ENCODE measurements around the gene IGF1.

Gene IGF1

DNA sequence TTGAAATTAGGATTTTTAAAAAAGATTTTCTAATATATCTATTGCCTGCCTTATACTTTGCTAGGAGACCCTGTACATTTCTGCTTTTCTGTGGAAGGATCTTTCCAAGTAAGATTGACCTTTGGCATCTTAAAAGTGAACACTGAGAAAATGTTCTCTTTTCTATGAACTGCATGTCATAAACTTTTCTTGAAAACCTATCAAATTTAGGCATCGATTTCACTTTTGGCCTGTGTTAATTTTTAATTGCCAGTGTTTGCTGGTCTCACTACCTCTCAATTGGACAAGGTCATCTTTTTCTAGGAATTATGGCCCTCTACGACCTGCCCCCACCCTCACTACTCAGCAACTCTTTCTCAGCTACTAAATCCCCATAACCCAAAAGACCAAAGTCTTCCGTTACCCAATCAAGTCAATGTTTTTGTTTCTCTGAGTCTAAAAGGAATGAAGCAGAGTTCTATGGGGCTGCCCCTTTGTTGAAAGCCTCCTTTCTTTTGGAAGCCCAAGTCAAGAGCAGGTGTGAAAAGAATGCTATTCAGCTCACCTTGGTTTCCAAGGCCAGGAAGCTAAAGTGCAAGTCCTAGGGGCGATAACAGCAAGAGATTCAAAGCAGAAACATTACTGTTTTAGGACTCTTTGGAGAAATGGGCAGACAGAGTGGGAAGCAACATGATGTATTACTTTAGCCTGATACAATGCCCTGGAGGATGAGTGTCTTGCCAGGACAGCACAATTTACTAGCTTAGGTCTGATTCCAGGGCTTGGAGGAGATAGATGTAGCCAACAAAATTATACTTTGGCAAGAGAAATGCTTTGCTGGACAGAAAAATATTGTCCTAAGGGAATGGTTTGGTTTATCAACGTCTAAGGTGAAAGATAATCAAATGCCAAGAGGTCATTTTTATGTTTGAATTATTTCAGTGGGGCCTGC, 55.0 kb downstream of the IGF1 start:
- no peak for DNase-seq

DNA sequence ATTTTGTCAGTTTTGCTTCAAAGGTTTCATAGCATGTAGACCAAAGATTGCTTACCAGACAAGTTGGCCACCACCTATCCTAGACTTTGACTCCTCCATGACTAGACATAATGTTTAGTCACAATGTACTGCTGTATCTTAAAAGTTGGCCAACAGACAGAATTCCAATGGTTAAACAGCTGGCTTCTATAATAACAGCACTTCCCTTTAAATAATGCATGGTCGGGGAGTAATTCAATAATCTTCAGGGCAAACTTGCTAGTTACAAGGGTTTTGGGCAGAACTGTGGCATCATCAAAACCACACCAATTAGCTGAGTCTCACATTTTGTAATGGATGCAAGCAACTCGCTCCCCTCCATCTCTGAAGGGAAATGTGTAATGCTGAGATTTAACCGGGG, 56.9 kb downstream of the IGF1 start:
- DNase-seq, result no peak

DNA sequence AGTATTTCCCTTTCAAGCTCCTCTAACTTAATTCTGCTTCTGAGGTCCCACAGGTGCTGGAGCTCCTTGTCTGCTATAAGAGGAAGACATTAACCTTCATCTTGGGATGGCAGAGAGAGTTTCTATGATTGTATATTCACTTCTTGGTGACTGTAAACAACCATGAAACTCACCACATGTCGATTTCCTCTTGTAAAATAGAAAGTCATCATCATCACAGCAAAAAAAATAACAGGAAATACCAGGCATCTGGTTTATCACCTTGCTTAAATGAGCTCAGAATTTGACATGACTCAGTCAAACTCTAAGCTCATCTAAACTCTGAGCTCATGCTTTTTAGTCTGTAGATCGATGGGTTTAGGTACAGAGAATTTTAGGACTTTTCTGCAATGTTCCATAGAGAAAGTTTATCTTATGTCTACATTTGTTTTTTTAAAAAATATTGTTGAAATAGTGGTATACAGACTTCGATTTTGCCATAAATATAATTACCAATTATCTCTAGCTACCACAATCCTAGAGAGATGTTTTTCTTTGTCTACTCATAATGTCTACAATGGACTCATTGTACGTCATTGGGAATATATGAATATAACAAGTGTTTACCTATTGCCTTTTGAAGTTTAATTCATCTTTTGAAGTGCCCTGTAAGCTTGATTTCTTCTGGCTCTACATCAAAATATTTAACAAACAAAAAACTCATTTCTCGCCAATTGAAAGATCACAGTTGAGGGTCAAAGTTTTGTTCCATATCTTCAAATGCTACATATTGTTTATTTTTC, 58.4 kb downstream of the IGF1 start:
- DNase-seq, result no peak

- no peak for DNase-seq
These were observed 61.1 kb downstream of the IGF1 start for GRCh38 chr12:102419094-102419764.

DNA sequence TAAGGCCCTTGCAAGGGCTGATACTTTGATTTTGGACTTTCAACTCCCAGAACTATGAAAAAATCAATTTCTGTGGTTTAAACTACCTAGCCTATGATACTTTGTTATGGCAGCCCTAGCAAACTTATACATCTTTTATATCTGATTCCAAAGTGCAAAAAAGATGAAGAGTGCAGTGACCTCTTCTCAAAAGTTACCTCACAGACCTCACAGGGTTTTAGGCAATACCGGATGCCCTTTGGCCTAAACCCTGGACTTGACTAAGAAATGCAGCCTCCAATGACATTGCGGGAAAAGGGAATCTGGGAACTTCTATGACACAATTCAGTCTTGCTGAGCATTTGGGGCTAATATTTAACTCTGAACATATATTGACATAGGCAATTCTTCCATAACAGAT, 63.3 kb downstream of the IGF1 start:
- DNase-seq, result no peak

- no peak for DNase-seq
These were observed 64.8 kb downstream of the IGF1 start for GRCh38 chr12:102415515-102415914.

DNA sequence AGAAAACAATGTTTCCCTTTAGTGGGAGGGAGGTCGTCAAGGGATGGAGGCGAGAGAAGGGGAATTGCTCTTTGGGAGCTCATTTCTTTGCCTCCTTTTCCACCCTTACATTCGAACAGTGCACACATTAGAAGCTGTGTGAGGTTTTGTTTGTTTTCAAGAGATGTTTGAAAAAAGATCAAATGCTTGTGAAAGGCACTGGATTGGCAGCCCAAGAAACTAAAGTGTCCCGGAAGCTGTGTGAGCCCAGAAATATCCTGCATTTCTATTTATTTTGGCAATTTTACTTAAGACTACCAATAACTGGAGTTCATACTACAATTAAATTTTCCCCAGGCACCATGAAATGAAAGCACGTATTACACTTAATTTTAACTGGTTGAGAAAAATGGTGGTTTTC, 67.0 kb downstream of the IGF1 start:
- no peak for DNase-seq

DNA sequence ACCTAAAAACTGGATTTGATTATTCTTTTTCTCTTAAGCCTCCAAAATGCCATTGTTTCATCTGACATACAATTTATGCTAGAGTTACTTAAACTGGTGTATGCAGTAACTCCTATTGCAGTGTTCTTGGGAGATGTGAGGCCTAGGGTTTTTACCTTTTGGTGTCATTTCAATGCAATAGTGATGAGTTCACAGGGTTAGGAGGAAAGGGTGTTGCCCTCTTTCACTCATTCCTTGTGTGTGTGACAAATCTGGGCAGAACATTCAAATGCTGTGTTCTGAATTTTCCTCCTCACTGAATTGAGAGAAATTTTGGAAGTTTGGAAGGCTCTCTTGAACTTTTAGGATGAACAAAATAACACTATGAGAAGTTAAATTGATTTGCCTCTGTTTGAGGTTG, 69.9 kb downstream of the IGF1 start:
- no peak for DNase-seq

DNA sequence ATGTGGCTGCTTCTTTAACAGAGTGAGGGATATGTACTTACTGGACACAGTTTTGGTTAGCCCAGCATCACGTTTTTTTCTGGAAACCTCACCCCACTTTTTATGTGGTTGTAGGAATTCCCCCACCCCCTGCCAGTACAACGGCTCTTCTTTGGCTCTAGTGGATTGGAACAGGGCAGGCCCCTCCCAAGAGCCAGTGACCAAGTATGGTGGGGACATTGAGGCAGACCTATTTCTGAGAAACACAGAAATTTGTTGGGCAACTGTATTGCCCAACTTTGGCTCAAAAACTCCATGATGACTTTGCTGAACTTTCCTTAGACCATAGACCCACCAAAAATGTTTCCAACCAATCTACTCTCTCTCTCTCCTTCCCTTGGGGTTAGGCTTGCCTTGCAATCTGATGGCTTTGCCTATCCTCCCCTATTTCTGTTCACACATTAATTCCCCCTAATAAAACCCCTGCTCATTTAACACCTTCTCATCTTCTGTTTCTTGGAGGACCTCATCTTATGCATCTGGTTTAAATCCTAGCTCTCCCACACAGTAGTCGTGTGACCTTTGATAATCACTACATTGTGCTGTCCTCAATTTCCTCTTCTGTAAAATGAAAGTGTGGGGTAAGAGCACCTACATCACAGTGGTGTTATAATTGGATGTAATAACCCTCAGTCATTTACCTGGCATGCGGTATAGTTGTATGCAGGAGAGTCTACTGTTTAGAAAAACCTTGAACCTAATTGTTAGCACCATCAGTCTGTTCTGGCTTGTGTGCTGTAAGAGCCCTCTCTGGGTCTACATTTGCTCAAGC, 71.7 kb downstream of the IGF1 start:
- DNase-seq, result no peak

DNA sequence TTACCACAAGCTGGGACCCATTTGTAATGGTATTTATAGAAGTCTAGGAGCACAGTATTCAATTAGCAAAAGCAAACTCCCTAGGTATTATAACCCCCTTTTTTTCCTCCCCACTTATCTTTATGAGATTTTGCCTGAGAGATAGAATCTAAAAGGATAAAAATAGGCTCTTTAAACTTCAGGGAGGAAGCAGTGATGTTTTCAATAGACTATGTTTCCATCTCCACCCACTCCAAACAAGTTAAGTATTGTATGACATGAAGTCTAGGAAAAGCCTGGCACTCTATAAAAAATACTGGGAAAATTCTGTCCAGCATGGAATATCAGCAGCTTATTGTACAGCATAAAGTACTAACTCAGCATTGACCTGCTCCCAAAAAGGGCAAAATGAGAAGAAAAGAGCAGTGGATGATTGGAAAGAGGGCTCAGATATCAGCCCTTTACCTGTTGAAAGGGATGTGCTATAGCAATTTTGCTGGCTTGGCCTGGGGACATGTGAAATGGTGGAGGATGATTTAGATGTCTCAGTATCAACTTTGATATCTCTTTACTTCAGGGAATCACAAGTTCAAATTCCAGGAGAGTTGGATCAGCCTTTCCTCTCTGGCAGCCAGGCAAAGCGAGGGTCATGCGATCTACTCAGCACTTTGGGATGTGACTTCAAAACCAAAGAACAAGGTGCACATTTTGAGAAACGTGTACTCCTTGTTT, 72.4 kb downstream of the IGF1 start:
- no peak for DNase-seq

DNA sequence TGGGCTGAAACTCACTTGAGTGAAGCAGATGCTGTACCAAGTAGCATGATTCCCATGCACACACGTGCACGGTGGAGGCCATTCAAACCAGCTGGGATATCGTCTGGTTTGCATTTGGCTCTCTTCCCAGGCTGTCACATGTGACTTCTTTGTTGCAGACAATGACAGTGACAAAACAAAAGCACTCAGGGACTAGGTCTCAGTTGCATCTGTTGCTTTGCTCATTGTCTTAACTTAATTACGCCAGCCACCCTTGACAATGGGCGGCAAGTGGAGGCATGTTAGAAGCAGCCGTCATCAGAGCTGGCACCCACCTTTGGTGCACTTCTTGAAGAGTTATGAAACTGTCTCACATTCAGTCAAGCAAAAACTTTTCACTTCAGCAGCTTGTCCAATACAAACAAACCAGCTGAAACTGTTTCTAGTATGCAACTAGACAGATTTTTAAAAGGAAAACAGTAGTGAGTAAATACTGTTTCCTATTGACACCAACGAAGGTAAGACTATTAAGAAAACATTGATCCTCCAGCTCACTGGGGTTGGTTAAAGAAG, 74.3 kb downstream of the IGF1 start:
- DNase-seq, result peak; percentile 44

GRCh38 chr12:102401087-102401486, 79.3 kb downstream of the IGF1 start:
- no peak for DNase-seq

DNA sequence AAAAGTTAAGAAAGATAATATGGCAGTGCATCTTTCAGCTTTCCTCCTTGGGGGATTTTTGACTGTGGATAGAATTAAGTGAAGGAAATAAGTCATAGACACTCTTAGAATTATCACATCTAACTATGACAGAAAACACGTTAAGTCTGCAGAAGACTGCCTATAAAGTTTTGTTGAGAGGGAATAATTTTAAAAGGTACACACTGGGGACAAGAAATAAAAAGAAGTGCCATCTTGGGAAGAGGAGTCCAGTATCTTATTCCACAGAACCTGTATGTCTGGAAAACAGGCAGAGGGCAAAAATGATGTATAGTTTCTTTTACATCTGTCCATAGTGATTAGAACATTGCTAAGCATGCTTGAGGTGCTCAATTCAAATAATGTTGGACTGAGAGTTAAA, 80.7 kb downstream of the IGF1 start:
- no peak for DNase-seq

DNA sequence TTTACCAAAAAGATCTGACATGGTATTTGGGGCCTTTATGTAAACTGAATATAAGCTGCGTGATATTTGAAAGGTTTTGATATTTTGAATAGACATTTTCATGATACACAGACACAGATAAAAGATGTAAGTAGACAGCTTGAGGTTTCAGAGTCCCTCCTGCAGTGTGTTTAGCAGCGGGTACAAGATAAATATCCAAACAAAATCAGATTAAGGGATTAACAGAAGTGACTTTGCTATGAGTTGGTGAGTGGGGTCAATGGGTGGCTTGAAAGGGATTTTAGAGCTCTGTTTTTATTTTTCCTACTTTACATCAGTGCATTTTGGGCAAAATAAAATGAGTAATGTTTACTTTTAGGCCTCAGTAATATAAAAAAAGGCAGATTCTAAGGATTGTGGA, 84.1 kb downstream of the IGF1 start:
- DNase-seq, result no peak

DNA sequence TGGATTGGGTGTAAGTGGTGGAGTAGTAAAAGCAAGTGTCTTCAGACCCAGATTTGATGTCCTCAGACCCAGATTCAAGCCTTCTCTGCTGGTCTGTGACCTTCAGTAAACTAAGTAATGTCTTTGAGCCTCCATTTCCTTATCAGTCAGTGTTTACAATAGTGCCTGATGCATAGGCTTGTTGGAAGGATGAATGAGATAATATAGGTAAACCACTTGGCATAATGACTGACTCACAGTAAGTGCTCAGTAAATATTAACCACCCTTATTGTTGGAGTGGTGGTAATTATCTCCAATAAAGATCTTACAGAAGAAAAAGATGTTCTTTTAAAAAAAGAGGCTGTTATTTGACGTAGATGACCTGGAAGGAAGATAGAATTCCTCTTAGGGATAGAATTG, 86.2 kb downstream of the IGF1 start:
- no peak for DNase-seq

- no peak for DNase-seq
These were observed 90.3 kb downstream of the IGF1 start for GRCh38 chr12:102390068-102390467.

DNA sequence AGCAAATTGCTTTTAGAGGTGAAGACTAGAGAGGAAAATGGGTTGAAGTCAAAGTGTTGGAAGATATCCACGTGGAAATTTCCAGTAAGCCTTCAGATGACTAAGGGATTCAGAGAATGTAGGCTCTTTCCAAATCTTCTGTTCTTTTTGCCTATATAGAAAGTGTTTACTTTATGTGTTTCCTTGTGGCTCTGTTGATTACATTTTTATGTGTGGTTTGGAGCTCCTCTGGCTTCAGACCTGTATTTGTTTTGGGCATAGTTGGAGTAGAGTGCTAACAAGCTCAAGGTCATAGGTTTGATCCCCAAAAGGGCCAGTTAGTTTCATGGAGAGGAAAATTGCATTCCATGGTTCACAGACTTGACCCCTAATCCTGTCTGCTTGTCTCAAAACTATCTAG, 91.9 kb downstream of the IGF1 start:
- no peak for DNase-seq

GRCh38 chr12:102385343-102385742, 95.0 kb downstream of the IGF1 start:
- DNase-seq, result no peak

DNA sequence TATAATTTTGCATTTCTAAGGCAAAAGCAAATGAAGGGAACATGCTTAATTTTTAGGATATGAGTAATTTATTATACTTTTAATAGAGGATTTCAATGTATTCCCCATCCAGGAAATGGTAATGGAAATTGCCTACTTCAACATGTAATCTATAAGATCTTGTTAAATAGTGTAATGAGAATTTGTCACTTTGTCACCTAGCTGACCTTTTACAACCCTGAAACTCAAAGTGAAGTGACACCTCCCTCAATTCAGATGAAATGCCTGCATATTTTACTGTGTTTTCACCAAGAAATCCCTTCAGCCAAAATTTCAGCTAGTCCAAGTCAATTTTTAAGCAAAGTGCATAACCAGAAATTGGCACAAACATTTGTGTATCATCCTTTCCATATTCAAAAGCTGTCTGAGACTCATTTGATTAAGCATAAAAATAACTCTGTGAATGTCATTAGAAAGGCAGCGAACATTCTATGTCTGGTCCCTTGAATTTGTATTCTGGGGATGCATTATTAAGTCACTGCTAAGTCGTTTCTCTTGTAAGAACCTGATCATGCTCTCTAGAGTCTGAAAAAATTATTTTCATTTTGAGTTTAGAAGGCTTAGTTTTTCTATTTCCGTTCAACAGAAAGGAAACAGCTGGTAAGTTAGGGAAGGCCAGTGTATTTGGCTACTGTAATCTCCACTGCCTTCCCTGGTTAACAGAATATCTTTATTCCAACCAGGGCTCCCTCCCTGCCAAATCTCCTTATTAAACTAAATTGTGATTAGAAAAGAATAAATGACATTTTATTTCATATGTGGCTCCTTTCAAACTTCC, 100.8 kb downstream of the IGF1 start:
- no peak for DNase-seq

GRCh38 chr12:102376781-102377180, 103.6 kb downstream of the IGF1 start:
- no peak for DNase-seq

All from retina (tissue), 1 donor.